A549 treated with AZD2906 at 1 μM for 4 hours (cell line): ENCODE data around the gene HHEX. TPM values are rescaled to one million over a fixed set of nuclear protein-coding genes. Genes with fewer than 3 reads are reported as not detected.

Experiments
- total RNA-seq: library from RNA; stranded (reverse); fragments of 200-300 nt; extraction: Qiagen RNA extraction; gene quantifications from 5 replicates; pipeline ENCODE4 v1.2.3, GENCODE V29; 2022

Gene HHEX
- 12.8 to 14.7 TPM (median 13.9 TPM) in 5 replicates for total RNA-seq

DNA sequence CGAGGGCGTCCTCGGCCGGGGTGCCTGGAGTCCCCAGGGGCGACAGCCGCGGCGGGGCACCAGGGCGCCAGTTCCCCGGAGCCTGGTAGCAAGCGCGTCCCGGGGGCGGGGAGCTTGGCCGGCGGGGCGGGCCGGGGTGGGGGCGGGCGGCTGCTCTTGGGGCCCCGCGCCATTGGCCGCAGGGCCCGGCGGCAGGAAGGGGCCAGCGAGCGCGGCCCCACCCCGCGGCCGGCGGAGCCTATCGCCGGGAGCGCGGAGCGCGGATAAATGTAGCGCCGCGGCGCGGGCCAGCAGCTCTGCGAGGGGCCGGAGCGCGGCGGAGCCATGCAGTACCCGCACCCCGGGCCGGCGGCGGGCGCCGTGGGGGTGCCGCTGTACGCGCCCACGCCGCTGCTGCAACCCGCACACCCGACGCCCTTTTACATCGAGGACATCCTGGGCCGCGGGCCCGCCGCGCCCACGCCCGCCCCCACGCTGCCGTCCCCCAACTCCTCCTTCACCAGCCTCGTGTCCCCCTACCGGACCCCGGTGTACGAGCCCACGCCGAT is at the start of gene HHEX:
Gene HHEX (plus strand): TSS at position 293 of the 548 bp plus-strand sequence. CDS start 32 bp downstream, at position 325.

Other genes starting within 250 kb of the HHEX start
- 17.7 to 22.7 TPM (median 21.9 TPM) in 5 replicates for gene IDE, start 115.9 kb upstream of the HHEX start, total RNA-seq
- gene KIF11, start 96.8 kb upstream of the HHEX start, total RNA-seq: 29.0 to 41.3 TPM (median 31.8 TPM) in 5 replicates
- 12.6 to 17.7 TPM (median 15.9 TPM) in 5 replicates for gene EXOC6, start 158.6 kb downstream of the HHEX start, total RNA-seq